Measurements from ENCODE around the gene SART3.
A peak's percentile ranks its signal among the peaks of the same experiment; 100 is the strongest.
"Not testable (repeated sequence)": the region's sequence is repeated elsewhere in the genome, so short reads cannot be mapped to it uniquely, and the experiment has no call there.

The SART3 gene

GRCh38 chr12:108578813-108579212, 17.8 kb upstream of the SART3 start:
- no peak for DNase-seq (ENCODE audit: low read depth)

- DNase-seq (ENCODE audit: low read depth) = no peak
These were observed 17.3 kb upstream of the SART3 start for GRCh38 chr12:108578264-108578663.

- DNase-seq (ENCODE audit: low read depth) = no peak
These were observed 16.5 kb upstream of the SART3 start for GRCh38 chr12:108577458-108577857.

- DNase-seq (ENCODE audit: low read depth) = no peak
These were observed 15.8 kb upstream of the SART3 start for GRCh38 chr12:108576660-108577234.

GRCh38 chr12:108575199-108575912, 14.4 kb upstream of the SART3 start:
- DNase-seq (ENCODE audit: low read depth) = no peak

DNA sequence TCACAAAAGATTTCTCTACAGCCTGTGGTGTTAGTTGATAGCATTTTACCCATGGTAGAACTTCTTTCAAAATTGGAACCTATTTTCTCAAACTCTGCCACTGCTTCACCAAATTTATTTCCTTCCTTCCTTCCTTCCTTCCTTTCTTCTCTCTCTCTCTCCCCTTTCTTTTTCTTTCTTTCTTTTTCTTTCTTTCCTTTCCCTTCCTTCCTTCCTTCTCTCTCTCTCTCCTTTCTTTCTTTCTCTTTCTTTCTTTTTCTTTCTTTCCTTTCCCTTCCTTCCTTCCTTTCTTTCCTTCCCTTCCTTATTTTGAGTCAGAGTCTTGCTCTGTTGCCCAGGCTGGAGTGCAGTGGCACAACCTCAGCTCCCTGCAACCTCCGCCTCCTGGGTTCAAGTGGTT, 13.3 kb upstream of the SART3 start:
- not testable (repeated sequence) for DNase-seq (ENCODE audit: low read depth)

DNA sequence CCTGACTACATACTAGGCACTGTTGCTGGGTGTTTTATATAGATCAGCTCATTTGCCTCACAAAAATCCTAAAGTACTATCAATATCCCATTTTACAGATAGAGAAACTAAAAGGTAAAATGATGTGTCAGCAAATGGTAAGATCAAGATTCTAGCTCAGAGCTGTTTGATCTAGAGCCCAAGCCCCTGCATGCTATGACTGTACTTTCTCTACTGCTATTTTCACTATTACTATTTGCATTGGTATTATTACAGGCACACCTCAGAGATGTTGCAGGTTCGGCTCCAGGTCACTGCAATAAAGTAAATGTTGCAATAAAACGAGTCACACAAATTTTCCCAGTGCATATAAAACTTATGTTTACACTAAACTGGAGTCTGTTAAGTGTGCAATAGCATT, 12.3 kb upstream of the SART3 start:
- no peak for DNase-seq (ENCODE audit: low read depth)

DNA sequence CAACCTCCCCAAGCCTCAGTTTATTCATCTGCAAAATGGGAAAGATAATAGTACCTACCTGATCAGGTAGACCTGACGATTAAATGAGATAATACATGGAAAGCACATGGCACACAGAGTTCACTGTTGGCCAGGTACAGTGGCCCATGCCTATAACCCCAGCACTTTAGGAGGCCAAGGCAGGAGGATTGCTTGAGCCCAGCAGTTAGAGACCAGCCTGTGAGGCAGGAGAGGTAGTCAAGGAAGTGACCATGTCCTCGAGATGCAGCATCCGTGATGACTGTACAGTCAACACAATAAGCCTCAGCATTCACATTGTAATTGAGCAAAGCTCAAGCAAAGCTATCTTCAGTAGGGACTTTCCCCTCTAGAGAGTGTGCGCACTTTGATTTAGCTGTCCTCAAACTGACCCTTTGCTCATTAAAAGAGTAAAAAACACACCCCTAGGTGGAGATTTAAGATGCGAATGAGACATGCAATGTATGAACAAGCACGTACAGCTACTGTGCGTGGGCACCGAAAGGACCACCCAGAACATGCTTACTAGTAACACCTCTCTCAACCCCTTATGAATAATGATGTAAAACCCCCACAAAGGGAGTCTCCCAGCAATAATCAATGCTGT, 11.3 kb upstream of the SART3 start:
- no peak for DNase-seq (ENCODE audit: low read depth)

GRCh38 chr12:108571609-108572165, 10.7 kb upstream of the SART3 start:
- DNase-seq (ENCODE audit: low read depth) = no peak

- DNase-seq (ENCODE audit: low read depth) = no peak
These were observed 10.0 kb upstream of the SART3 start for GRCh38 chr12:108570743-108571608.

DNA sequence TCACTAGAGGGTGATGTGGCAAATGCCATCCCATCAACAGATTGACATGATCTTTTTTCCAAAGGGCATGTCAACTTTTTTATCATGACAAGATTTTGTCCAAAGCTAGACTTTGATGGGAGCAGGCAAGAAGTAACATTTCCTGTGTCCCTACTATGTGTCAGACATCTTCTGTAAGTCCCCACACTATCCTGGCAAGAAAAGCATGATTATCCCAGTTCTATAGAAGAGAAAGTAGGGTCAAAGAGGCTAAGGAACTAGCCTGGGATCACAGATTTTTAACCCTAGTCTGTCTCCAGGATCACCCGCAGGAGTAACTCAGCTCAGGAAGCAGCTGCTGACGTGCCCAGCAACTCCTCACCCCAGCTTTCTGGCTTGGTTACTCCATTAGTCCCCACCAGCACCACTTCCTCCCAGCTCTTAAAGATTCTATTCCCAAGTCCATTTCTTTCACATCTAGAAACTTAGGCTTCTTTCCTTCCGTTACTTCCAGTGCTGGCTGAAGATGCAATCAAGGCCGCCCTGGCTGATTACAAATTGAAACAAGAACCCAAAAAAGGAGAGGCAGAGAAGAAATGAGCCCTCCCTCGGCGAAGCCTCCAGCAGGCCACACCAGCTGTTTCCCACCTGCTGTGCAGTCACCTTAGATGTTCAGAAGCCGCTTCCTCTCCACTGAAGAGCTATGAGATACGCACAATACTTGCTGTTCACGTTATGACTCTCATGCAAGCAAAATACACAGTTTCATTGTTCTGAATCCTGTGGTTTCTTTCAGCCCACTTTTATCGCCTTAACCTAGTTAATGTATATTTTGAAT, 7.6 kb upstream of the SART3 start:
- peak; percentile 24 for DNase-seq (ENCODE audit: low read depth)

- DNase-seq (ENCODE audit: low read depth) = no peak
These were observed 6.7 kb upstream of the SART3 start for GRCh38 chr12:108567406-108568337.

GRCh38 chr12:108566452-108566851, 5.5 kb upstream of the SART3 start:
- no peak for DNase-seq (ENCODE audit: low read depth)

DNA sequence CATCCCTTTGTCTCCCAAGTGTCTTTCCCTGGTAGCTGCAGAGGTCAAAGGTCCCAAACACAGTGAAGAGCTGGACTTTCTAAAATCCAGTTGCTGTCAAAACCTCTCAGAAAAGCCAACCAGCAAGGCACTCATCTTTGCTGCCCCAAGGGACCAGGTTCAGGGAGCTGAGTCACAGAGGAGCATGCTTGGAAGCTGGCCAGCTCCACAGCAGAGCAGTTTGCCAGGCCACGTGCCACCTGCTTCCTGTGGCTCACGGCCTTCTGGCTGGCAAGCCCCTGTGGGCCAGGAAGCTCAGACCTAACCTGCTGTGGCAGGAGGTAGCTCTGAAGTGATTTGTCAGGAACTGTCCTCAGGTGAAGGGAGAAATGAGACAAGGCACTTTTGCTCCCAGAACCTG, 5.0 kb upstream of the SART3 start:
- no peak for DNase-seq (ENCODE audit: low read depth)

- no peak for DNase-seq (ENCODE audit: low read depth)
These were observed 4.2 kb upstream of the SART3 start for GRCh38 chr12:108565146-108565545.

GRCh38 chr12:108564724-108565123, 3.8 kb upstream of the SART3 start:
- no peak for DNase-seq (ENCODE audit: low read depth)

- no peak for DNase-seq (ENCODE audit: low read depth)
These were observed 2.8 kb upstream of the SART3 start for GRCh38 chr12:108563804-108564151.

GRCh38 chr12:108563136-108563803, 2.3 kb upstream of the SART3 start:
- peak; percentile 71 for DNase-seq (ENCODE audit: low read depth)

GRCh38 chr12:108562348-108563135, 1.6 kb upstream of the SART3 start, which contains the start of gene ISCU:
TSS of gene ISCU (plus strand) at chr12:108562596. CDS start at chr12:108562623, 27 bp downstream.
- peak; percentile 98 for DNase-seq (ENCODE audit: low read depth)
